WTC11 (cell line): ENCODE results near the gene LRIG1. TPM values are rescaled to one million over a fixed set of nuclear protein-coding genes. Genes with fewer than 3 reads are reported as not detected.

Experiments used
- ATAC-seq: fragments of 200-7000 bp; cut with Tn5 transposase; 2 replicates; pipeline ENCODE4 v1.10.0; 2021; ENCODE audit warnings: mild to moderate bottlenecking, moderate library complexity
- CTCF ChIA-PET: fragments of 300-600 bp; sonication (Branson Sonifier 250); formaldehyde crosslinking; loops from one replicate; lab custom pipeline; 2021; ENCODE audit warnings: antibody characterized with exemption; lab: Charles Lee
- POLR2A ChIA-PET: fragments of 350-600 bp; sonication (Branson Sonifier 250); formaldehyde crosslinking; loops from one replicate; lab custom pipeline; 2021; ENCODE audit warnings: antibody characterized with exemption; lab: Charles Lee
- DNase-seq: peaks from one replicate; pipeline ENCODE4 v3.0.0; 2021; ENCODE audit warnings: low spot score
- H3K27ac Mint-ChIP-seq: 2 replicates; pipeline ENCODE4 v1.8.0; 2021; ENCODE audit warnings: mixed read lengths
- H3K27me3 Mint-ChIP-seq: 2 replicates; pipeline ENCODE4 v1.8.0; 2021; ENCODE audit warnings: low read depth, mild to moderate bottlenecking, moderate library complexity, mixed read lengths
- H3K36me3 Mint-ChIP-seq: 2 replicates; pipeline ENCODE4 v1.8.0; 2021; ENCODE audit warnings: mixed read lengths
- H3K4me1 Mint-ChIP-seq: 2 replicates; pipeline ENCODE4 v1.8.0; 2022; ENCODE audit warnings: mixed read lengths
- H3K4me3 Mint-ChIP-seq: 2 replicates; pipeline ENCODE4 v1.8.0; 2021; ENCODE audit warnings: mild to moderate bottlenecking, moderate library complexity, mixed read lengths
- H3K9me3 Mint-ChIP-seq: 2 replicates; pipeline ENCODE4 v1.8.0; 2021; ENCODE audit warnings: mixed read lengths
- CREM ChIP-seq: sonication (generic); formaldehyde crosslinking; IDR thresholded peaks from 2 replicates; pipeline ENCODE4 v1.8.1; 2022; ENCODE audit warnings: mild to moderate bottlenecking, missing genetic modification reagents, moderate library complexity
- ERG ChIP-seq: fragments of 250-450 bp; sonication (Bioruptor Pico); IDR thresholded peaks from 2 replicates; pipeline ENCODE4 v1.8.0; 2021; ENCODE audit warnings: mild to moderate bottlenecking
- FOXP4 ChIP-seq: sonication (generic); formaldehyde crosslinking; IDR thresholded peaks from 2 replicates; pipeline ENCODE4 v1.8.0; 2022; ENCODE audit warnings: mild to moderate bottlenecking, missing genetic modification reagents
- GTF2I ChIP-seq: fragments of 250-450 bp; sonication (Bioruptor Pico); conservative IDR thresholded peaks from 2 replicates; pipeline ENCODE4 v1.4.0; 2021; ENCODE audit warnings: mild to moderate bottlenecking
- HMGA2 ChIP-seq: fragments of 250-450 bp; sonication (Bioruptor Pico); IDR thresholded peaks from 2 replicates; pipeline ENCODE4 v1.4.0; 2021; ENCODE audit warnings: mild to moderate bottlenecking, moderate library complexity
- JUN ChIP-seq: sonication (generic); formaldehyde crosslinking; IDR thresholded peaks from 2 replicates; pipeline ENCODE4 v1.8.0; 2023; ENCODE audit warnings: mild to moderate bottlenecking, missing genetic modification reagents
- NFATC4 ChIP-seq: fragments of 250-450 bp; sonication (Bioruptor Pico); IDR thresholded peaks from 2 replicates; pipeline ENCODE4 v1.9.0; 2021; ENCODE audit warnings: mild to moderate bottlenecking
- NR1H2 ChIP-seq: sonication (generic); formaldehyde crosslinking; IDR thresholded peaks from 2 replicates; pipeline ENCODE4 v1.9.0; 2021; ENCODE audit warnings: mild to moderate bottlenecking, moderate library complexity, missing genetic modification reagents
- NR2C2 ChIP-seq: sonication (generic); formaldehyde crosslinking; IDR thresholded peaks from 2 replicates; pipeline ENCODE4 v1.8.0; 2022; ENCODE audit warnings: mild to moderate bottlenecking, missing genetic modification reagents
- PRDM15 ChIP-seq: sonication (generic); formaldehyde crosslinking; IDR thresholded peaks from 2 replicates; pipeline ENCODE4 v1.8.0; 2022; ENCODE audit warnings: missing genetic modification reagents
- SMAD3 ChIP-seq: sonication (generic); formaldehyde crosslinking; IDR thresholded peaks from 2 replicates; pipeline ENCODE4 v1.8.0; 2022; ENCODE audit warnings: missing genetic modification reagents, mild to moderate bottlenecking, borderline replicate concordance
- TCF7 ChIP-seq: sonication (generic); formaldehyde crosslinking; IDR thresholded peaks from 2 replicates; pipeline ENCODE4 v1.8.0; 2022; ENCODE audit warnings: mild to moderate bottlenecking, low read depth, missing genetic modification reagents, moderate library complexity
- TEAD1 ChIP-seq: sonication (generic); formaldehyde crosslinking; IDR thresholded peaks from 2 replicates; pipeline ENCODE4 v1.8.0; 2022; ENCODE audit warnings: mild to moderate bottlenecking, missing genetic modification reagents
- TEAD4 ChIP-seq: sonication (generic); formaldehyde crosslinking; IDR thresholded peaks from 2 replicates; pipeline ENCODE4 v1.8.0; 2022; ENCODE audit warnings: mild to moderate bottlenecking, missing genetic modification reagents
- ZBTB21 ChIP-seq: sonication (generic); formaldehyde crosslinking; IDR thresholded peaks from 2 replicates; pipeline ENCODE4 v1.8.1; 2023; ENCODE audit warnings: mild to moderate bottlenecking, missing genetic modification reagents, borderline replicate concordance
- ZNF138 ChIP-seq: sonication (generic); formaldehyde crosslinking; conservative IDR thresholded peaks from 2 replicates; pipeline ENCODE4 v1.8.1; 2022; ENCODE audit warnings: mild to moderate bottlenecking, moderate library complexity, missing genetic modification reagents
- ZNF281 ChIP-seq: sonication (generic); formaldehyde crosslinking; IDR thresholded peaks from 2 replicates; pipeline ENCODE4 v1.8.0; 2023; ENCODE audit warnings: mild to moderate bottlenecking, missing genetic modification reagents
- ZNF396 ChIP-seq: fragments of 250-450 bp; sonication (Bioruptor Pico); IDR thresholded peaks from 2 replicates; pipeline ENCODE4 v1.8.0; 2021; ENCODE audit warnings: mild to moderate bottlenecking, moderate library complexity, borderline replicate concordance
- ZNF416 ChIP-seq: fragments of 250-450 bp; sonication (Bioruptor Pico); IDR thresholded peaks from 2 replicates; pipeline ENCODE4 v1.9.0; 2021; ENCODE audit warnings: mild to moderate bottlenecking, inconsistent platforms
- ZNF671 ChIP-seq: fragments of 250-450 bp; sonication (Bioruptor Pico); IDR thresholded peaks from 2 replicates; pipeline ENCODE4 v1.8.0; 2021; ENCODE audit warnings: mild to moderate bottlenecking
- total RNA-seq: library from RNA; stranded (reverse); gene quantifications from 3 replicates; pipeline ENCODE4 v1.2.3, GENCODE V29; 2021
- TF ChIP-seq, protein P1 (sequence below): sonication (generic); formaldehyde crosslinking; IDR thresholded peaks from 2 replicates; pipeline ENCODE4 v1.8.0; 2023; ENCODE audit warnings: missing genetic modification reagents
- TF ChIP-seq, protein P2 (sequence below): sonication (generic); formaldehyde crosslinking; conservative IDR thresholded peaks from 2 replicates; pipeline ENCODE4 v1.8.1; 2022; ENCODE audit warnings: mild to moderate bottlenecking, missing genetic modification reagents

The LRIG1 gene
- total RNA-seq, 1 experiment from 2014 or later = 105 TPM

- no peaks in the 10 kb centered on the region for H3K27me3 Mint-ChIP-seq
- CTCF ChIA-PET = interaction anchor here (0.8 to 0.9 kb wide), 2 partner anchors 28 to 55 kb away, joined by 3 read pairs; no protein-coding TSS in a partner anchor
- DNase-seq (no peak), ATAC-seq (no peak)
- TF ChIP-seq, protein P1, sequence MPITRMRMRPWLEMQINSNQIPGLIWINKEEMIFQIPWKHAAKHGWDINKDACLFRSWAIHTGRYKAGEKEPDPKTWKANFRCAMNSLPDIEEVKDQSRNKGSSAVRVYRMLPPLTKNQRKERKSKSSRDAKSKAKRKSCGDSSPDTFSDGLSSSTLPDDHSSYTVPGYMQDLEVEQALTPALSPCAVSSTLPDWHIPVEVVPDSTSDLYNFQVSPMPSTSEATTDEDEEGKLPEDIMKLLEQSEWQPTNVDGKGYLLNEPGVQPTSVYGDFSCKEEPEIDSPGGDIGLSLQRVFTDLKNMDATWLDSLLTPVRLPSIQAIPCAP (CRISPR knock-in tag) = no peak
- TF ChIP-seq TCF7 (no peak), NFATC4 (CRISPR knock-in tag) (no peak), ZNF671 (CRISPR knock-in tag) (no peak), ERG (CRISPR knock-in tag) (no peak), ZNF396 (CRISPR knock-in tag) (no peak), JUN (CRISPR knock-in tag) (no peak), TEAD4 (CRISPR knock-in tag) (no peak)
- TF ChIP-seq, protein P2, sequence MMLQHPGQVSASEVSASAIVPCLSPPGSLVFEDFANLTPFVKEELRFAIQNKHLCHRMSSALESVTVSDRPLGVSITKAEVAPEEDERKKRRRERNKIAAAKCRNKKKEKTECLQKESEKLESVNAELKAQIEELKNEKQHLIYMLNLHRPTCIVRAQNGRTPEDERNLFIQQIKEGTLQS (CRISPR knock-in tag) = no peak
- peaks cover 34% of the 10 kb centered on the region for H3K36me3 Mint-ChIP-seq
- H3K4me1 Mint-ChIP-seq = peaks cover 53% of the 10 kb centered on the region
- POLR2A ChIA-PET = no interaction called here
- H3K9me3 Mint-ChIP-seq = no peaks in the 10 kb centered on the region
- H3K4me3 Mint-ChIP-seq = no peak overlapping the region
- H3K27ac Mint-ChIP-seq = peak overlapping the region; percentile 86
Measured at GRCh38 chr3:66463054-66463631, 37.7 kb downstream of the LRIG1 start.

DNA sequence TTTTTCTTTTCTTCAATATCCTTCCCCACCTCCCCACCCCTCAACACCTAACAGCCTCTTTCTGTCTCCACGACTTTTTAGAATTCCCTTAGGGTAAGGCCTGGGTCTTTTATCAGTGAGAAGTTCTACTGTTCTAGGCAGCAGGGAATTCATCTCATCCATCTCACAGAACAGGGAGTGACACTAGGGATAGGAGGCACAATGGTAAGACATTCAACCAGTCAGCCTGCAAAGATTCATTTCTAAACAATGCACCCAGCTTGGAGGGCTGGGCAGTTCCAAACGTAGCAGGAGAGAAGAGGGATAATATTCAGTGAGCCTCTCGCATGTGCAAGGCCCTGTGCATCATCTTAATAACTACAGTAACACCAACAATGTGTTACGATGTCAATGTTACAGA, 43.6 kb downstream of the LRIG1 start:
- CTCF ChIA-PET = no interaction called here
- ATAC-seq (no peak), DNase-seq (no peak)
- H3K27me3 Mint-ChIP-seq = no peaks in the 10 kb centered on the region
- POLR2A ChIA-PET = no interaction called here
- peaks cover 60% of the 10 kb centered on the region for H3K36me3 Mint-ChIP-seq
- no peak overlapping the region for H3K4me3 Mint-ChIP-seq
- H3K4me1 Mint-ChIP-seq = peaks cover 41% of the 10 kb centered on the region
- peak overlapping the region; percentile 89 for H3K27ac Mint-ChIP-seq
- H3K9me3 Mint-ChIP-seq = no peaks in the 10 kb centered on the region
- TF ChIP-seq ERG (CRISPR knock-in tag) (no peak), ZNF138 (CRISPR knock-in tag) (no peak), CREM (CRISPR knock-in tag) (no peak), NR2C2 (no peak), PRDM15 (no peak), TCF7 (no peak), NFATC4 (CRISPR knock-in tag) (no peak), ZNF281 (CRISPR knock-in tag) (no peak), ZBTB21 (CRISPR knock-in tag) (no peak), GTF2I (CRISPR knock-in tag) (no peak), NR1H2 (no peak), HMGA2 (CRISPR knock-in tag) (no peak), SMAD3 (CRISPR knock-in tag) (no peak), FOXP4 (CRISPR knock-in tag) (no peak), TEAD1 (CRISPR knock-in tag) (no peak), ZNF416 (CRISPR knock-in tag) (no peak)
- TF ChIP-seq, protein P1 (CRISPR knock-in tag) = no peak
